Testis (tissue), 2 donors: ENCODE measurements around the gene GJB5.

ENCODE experiments used
- CTCF ChIP-seq, 3 experiments: fragments of 450-650 bp in 2 of 3; fragments of 200-600 bp in 1 of 3; sonication (generic) in 1 of 3; IDR thresholded peaks; one replicate each; pipeline ENCODE4 v1.5.1; 2016 to 2019; ENCODE audit warnings: antibody characterized with exemption in 3 of 3, mild to moderate bottlenecking in 2 of 3, moderate library complexity in 1 of 3
- POLR2A ChIP-seq: fragments of 450-650 bp; IDR thresholded peaks from one replicate; pipeline ENCODE4 v1.6.1; 2017; ENCODE audit warnings: antibody characterized with exemption, mild to moderate bottlenecking, moderate library complexity

GRCh38 chr1:34786521-34787325 is 31.9 kb downstream of the GJB5 start:
- peak; percentile 51 to 86 (median 85) for TF ChIP-seq CTCF (IDR thresholded peaks at IDR 0.05)
- no peak for TF ChIP-seq POLR2A
